ENCODE results near the gene TNRC6C.

- no peak for TF ChIP-seq POLR2A (IDR thresholded peaks at IDR 0.05; ENCODE audit: extremely low read depth, insufficient read length)
- TF ChIP-seq CTCF (IDR thresholded peaks at IDR 0.05; ENCODE audit: low read depth, low read length), result no peak
- no peak for TF ChIP-seq MYC (IDR thresholded peaks at IDR 0.05; ENCODE audit: low read depth, low read length)
- TF ChIP-seq MAX (IDR thresholded peaks at IDR 0.05; ENCODE audit: low read depth, low read length), result no peak
Observed at GRCh38 chr17:78014646-78015045, 56.1 kb downstream of the TNRC6C start.

All from NB4 (cell line).